Astrocyte of the spinal cord (primary cell): ENCODE results near the gene PRKAR1B.

ENCODE experiments used
- DNase-seq: peaks from one replicate; pipeline ENCODE4 v3.0.0; 2011; ENCODE audit warnings: low read depth, low spot score
- H3K4me3 ChIP-seq: 2 replicates; pipeline ENCODE4 v1.5.1; 2011; ENCODE audit warnings: low read depth, mild to moderate bottlenecking, low read length, moderate library complexity
- in situ Hi-C: cut with HindIII; loops from 2 replicates; pipeline ENCODE4 v1.10.0; 2017; ENCODE audit warnings: low sequenced_read_pairs
- TF ChIP-seq, protein P1 (sequence below): IDR thresholded peaks from 2 replicates; pipeline ENCODE4 v1.5.1; 2012; ENCODE audit warnings: low read depth, mild to moderate bottlenecking, low read length, inconsistent platforms

Gene PRKAR1B

GRCh38 chr7:696426-696811 is 30.7 kb downstream of the PRKAR1B start:
- TF ChIP-seq, protein P1, sequence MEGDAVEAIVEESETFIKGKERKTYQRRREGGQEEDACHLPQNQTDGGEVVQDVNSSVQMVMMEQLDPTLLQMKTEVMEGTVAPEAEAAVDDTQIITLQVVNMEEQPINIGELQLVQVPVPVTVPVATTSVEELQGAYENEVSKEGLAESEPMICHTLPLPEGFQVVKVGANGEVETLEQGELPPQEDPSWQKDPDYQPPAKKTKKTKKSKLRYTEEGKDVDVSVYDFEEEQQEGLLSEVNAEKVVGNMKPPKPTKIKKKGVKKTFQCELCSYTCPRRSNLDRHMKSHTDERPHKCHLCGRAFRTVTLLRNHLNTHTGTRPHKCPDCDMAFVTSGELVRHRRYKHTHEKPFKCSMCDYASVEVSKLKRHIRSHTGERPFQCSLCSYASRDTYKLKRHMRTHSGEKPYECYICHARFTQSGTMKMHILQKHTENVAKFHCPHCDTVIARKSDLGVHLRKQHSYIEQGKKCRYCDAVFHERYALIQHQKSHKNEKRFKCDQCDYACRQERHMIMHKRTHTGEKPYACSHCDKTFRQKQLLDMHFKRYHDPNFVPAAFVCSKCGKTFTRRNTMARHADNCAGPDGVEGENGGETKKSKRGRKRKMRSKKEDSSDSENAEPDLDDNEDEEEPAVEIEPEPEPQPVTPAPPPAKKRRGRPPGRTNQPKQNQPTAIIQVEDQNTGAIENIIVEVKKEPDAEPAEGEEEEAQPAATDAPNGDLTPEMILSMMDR: no peak
- H3K4me3 ChIP-seq: no peak overlapping the region
- DNase-seq: no peak
- in situ Hi-C loops: no loop called here

GRCh38 chr7:693280-693679 is 33.8 kb downstream of the PRKAR1B start:
- DNase-seq: no peak
- TF ChIP-seq, protein P1: no peak
- H3K4me3 ChIP-seq: no peak overlapping the region
- in situ Hi-C loops: no loop called here

DNA sequence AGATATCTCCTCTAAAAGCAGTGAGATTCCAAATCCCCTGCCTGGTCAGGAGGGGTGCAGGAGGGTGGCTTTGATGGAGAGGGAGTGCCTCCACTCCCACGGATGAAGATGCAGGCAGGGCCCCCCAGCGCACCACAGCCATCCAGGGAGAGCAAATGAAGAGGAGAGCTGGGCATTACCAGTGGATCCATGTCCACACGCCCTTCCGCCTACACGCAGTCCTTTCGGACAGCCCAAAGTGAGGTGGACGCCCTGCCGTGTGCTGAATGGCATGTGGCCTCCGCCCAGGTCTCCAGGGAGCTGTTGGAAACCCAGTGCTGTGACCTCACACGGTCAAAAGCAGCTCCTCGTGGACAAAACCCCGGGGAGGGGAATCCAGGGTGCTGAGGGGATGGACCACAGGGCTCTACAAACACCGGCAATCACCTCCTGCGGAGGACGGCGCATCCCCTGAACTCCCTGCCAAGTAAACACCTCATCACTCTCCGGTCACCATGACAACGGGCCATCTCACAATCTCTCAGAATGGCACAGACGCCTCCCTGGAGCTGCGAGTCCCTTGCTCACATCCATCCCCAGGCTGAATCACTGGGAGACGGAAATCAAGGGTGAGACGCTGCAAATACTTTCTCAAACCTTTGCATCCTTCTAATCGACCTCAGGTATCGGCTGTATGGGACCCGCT is 35.6 kb downstream of the PRKAR1B start:
- H3K4me3 ChIP-seq: no peak overlapping the region
- no peak for DNase-seq
- TF ChIP-seq, protein P1: no peak
- in situ Hi-C loops: no loop called here

- no peak for DNase-seq
- in situ Hi-C loops: no loop called here
- H3K4me3 ChIP-seq: no peak overlapping the region
- TF ChIP-seq, protein P1: no peak
These were observed 36.4 kb downstream of the PRKAR1B start for GRCh38 chr7:690478-691360.

DNA sequence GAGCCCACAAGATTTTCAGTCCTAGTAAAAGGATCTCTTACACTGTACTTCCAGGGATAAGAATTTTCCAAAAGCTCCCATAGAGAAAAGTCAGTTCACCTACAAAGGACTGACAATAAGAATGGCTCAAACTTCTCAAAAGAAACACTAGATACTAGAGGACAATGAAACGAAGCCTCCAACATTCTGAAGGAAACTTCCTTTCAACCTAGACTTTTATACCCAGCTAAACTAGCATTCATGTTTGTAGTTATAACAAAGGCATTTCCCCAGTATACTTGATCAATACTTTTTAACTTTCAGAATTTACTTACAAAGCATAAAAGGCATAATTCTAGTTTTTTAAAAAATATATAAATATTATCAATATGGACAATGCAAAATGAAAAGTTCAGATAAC is 41.5 kb downstream of the PRKAR1B start:
- in situ Hi-C loops: no loop called here
- DNase-seq: no peak
- TF ChIP-seq, protein P1: no peak
- H3K4me3 ChIP-seq: no peak overlapping the region

GRCh38 chr7:684416-684815 is 42.7 kb downstream of the PRKAR1B start:
- no peak for DNase-seq
- in situ Hi-C loops: no loop called here
- no peak overlapping the region for H3K4me3 ChIP-seq
- TF ChIP-seq, protein P1: no peak
